ENCODE measurements around the gene CSRNP2. TPM values are rescaled to one million over a fixed set of nuclear protein-coding genes. Genes with fewer than 3 reads are reported as not detected.

The CSRNP2 gene
- total RNA-seq, 6 donors from 2014 or later, result 20.3 to 29.6 (median 23.5) TPM

GRCh38 chr12:51028126-51028812 is 55.1 kb downstream of the CSRNP2 start:
- peak overlapping the region in 3 of 4 donors; percentile 17 to 28 (median 23) for H3K4me3 ChIP-seq
- 23 to 26% methylated on average over 9 of the region's 9 CpGs for WGBS, 2 donors
- ATAC-seq (ENCODE audit: low FRiP score in 2 of 2), result peak in 1 of 2 donors; percentile 42

DNA sequence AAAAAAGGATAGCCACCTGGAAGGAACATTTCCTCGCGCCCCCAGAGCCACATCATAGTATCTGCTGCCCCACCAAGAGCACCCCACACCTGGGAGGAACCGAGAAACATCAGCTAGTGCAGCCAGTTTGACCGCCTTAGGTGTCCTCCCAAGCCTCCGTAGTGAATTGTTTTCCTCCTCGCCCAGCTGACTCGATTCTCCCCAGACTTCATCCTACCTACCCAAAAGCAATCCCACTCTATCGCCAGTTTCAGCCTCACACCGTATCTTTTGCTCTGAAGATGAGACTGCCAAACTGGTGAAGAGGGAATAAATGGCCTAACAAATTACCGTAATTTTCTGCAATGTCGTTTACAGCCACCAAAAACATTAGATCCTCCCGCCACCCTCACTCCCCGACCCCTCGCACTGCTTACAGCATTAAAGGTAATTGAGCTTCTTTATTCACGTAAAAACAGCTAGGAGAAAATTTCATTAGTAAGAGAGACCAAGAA is 56.0 kb downstream of the CSRNP2 start:
- Histone ChIP-seq H3K9me3 (no peaks in the 10 kb centered on the region), H3K4me1 (peaks cover 15 to 43% (median 31%) of the 10 kb centered on the region in 4 donors), H3K4me3 (no peak overlapping the region), H3K36me3 (no peaks in the 10 kb centered on the region), H3K27me3 (no peaks in the 10 kb centered on the region), H3K27ac (no peak overlapping the region)
- TF ChIP-seq, protein P1, sequence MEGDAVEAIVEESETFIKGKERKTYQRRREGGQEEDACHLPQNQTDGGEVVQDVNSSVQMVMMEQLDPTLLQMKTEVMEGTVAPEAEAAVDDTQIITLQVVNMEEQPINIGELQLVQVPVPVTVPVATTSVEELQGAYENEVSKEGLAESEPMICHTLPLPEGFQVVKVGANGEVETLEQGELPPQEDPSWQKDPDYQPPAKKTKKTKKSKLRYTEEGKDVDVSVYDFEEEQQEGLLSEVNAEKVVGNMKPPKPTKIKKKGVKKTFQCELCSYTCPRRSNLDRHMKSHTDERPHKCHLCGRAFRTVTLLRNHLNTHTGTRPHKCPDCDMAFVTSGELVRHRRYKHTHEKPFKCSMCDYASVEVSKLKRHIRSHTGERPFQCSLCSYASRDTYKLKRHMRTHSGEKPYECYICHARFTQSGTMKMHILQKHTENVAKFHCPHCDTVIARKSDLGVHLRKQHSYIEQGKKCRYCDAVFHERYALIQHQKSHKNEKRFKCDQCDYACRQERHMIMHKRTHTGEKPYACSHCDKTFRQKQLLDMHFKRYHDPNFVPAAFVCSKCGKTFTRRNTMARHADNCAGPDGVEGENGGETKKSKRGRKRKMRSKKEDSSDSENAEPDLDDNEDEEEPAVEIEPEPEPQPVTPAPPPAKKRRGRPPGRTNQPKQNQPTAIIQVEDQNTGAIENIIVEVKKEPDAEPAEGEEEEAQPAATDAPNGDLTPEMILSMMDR (IDR thresholded peaks at IDR 0.05), result no peak
- no peak for TF ChIP-seq EP300 (IDR thresholded peaks at IDR 0.05)
- no peak for TF ChIP-seq POLR2AphosphoS5 (IDR thresholded peaks at IDR 0.05)
- TF ChIP-seq POLR2A (IDR thresholded peaks at IDR 0.05), result no peak
- DNase-seq (no peak), ATAC-seq (ENCODE audit: low FRiP score in 2 of 2) (no peak)
- WGBS, 2 donors, result 93 to 94% methylated on average over 15 of the region's 15 CpGs

More at GRCh38 chr12:51028126-51028812, 55.1 kb downstream of the CSRNP2 start:
- Histone ChIP-seq H3K36me3 (no peaks in the 10 kb centered on the region), H3K4me1 (peaks cover 12 to 35% (median 22%) of the 10 kb centered on the region in 4 donors), H3K27ac (peak overlapping the region in 3 of 4 donors; percentile 46 to 59 (median 47)), H3K27me3 (no peaks in the 10 kb centered on the region), H3K9me3 (no peaks in the 10 kb centered on the region)
- peak in 1 of 2 donors; percentile 77 for DNase-seq
- no peak for TF ChIP-seq EP300 (IDR thresholded peaks at IDR 0.05)
- TF ChIP-seq, protein P1 (IDR thresholded peaks at IDR 0.05), result peak in 4 of 6 experiments; percentile 29 to 61 (median 50)

DNA sequence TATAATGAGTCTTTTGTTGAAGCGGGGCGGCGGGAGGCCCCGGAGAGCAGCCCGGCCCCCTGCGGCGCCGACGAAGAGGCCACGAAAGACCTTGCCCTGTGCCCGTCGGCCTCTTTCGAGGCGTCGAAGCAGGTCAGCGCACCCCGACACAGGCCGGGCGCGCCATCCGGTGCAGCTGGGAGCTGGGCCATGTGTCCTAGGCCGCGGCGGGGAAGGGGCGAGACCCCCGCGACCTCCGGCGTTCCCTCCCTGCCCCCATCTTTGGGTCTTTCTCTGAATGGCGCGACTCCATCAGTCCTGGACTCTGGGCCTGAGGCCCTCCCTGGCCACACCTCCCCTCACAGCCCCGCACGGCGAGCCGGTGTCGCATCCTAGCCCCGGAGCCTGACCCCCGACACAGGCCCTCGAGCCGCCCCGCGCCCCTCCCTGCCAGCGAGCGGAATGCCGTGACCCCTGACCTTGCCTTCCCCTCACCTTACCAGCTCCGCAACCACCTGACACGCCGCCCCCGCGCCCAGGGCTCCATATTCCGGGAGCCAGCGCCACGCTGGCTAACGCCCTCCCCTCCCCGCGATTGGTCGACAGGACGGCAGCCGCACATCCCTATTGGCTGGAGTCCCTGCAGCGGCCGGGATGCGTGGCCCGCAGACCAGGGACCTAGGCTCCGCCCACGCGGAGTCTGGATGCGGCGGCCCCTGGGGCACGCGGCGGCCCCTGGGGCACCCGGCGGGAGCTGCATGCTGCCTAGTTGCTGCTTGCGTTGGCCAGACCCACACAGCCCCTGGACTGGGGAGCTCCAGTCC is 57.4 kb downstream of the CSRNP2 start, which contains the start of gene SLC11A2:
Gene SLC11A2, minus strand, starts transcription at position 549 of the 803 bp plus-strand sequence. CDS start 15,656 bp downstream, outside the sequence.
- Histone ChIP-seq H3K4me1 (peaks cover 15 to 56% (median 43%) of the 10 kb centered on the region in 4 donors), H3K27ac (peak within 1 kb of the TSS; percentile 93 to 98 (median 96)), H3K4me3 (peak within 1 kb of the TSS; percentile 58 to 96 (median 88)), H3K9me3 (no peaks in the 10 kb centered on the region), H3K27me3 (no peaks in the 10 kb centered on the region), H3K36me3 (no peaks in the 10 kb centered on the region)
- 1% methylated on average over 51 of the region's 74 CpGs; no CpG with 5 or more reads in 1 of the 2 donors for WGBS, 2 donors
- ATAC-seq (ENCODE audit: low FRiP score in 2 of 2) (peak; percentile 97), DNase-seq (peak; percentile 97 to 98)
- TF ChIP-seq POLR2A (IDR thresholded peaks at IDR 0.05), result peak in 3 of 4 donors; percentile 51 to 91 (median 60)
- TF ChIP-seq EP300 (IDR thresholded peaks at IDR 0.05), result no peak
- TF ChIP-seq POLR2AphosphoS5 (IDR thresholded peaks at IDR 0.05), result peak; percentile 85 to 91
- TF ChIP-seq, protein P1 (IDR thresholded peaks at IDR 0.05), result peak in 5 of 6 experiments; percentile 12 to 59 (median 47)

- 5 to 20% methylated on average over 5 to 9 of the region's 9 CpGs for whole genome bisulfite sequencing, 2 donors
- no peaks in the 10 kb centered on the region for H3K27me3 ChIP-seq
- no peak for ATAC-seq (ENCODE audit: low FRiP score in 2 of 2)
Observed at GRCh38 chr12:51025338-51025835, 58.0 kb downstream of the CSRNP2 start.

More at GRCh38 chr12:51025338-51025835, 58.0 kb downstream of the CSRNP2 start:
- no peaks in the 10 kb centered on the region for H3K36me3 ChIP-seq
- DNase-seq, result no peak
- peak overlapping the region; percentile 58 to 96 (median 88) for H3K4me3 ChIP-seq
- H3K4me1 ChIP-seq, result peaks cover 19 to 62% (median 46%) of the 10 kb centered on the region in 4 donors
- TF ChIP-seq EP300 (IDR thresholded peaks at IDR 0.05), result no peak
- TF ChIP-seq, protein P1 (IDR thresholded peaks at IDR 0.05), result no peak
- TF ChIP-seq POLR2AphosphoS5 (IDR thresholded peaks at IDR 0.05), result no peak
- no peak for TF ChIP-seq POLR2A (IDR thresholded peaks at IDR 0.05)
- H3K27ac ChIP-seq, result peak overlapping the region; percentile 93 to 98 (median 96)
- no peaks in the 10 kb centered on the region for H3K9me3 ChIP-seq
